ENCODE data around the gene SDK2.

The SDK2 gene

GRCh38 chr17:73468221-73468620, 176.0 kb downstream of the SDK2 start:
- DNase-seq (ENCODE audit: insufficient read length, low spot score) = no peak
- TF ChIP-seq POLR2AphosphoS5 (IDR thresholded peaks at IDR 0.05; ENCODE audit: low read depth, low read length) (no peak), POLR2A (IDR thresholded peaks at IDR 0.05; ENCODE audit: low read depth, low read length) (no peak), POU2F2 (IDR thresholded peaks at IDR 0.05; ENCODE audit: low read depth, low read length) (no peak), TAF1 (IDR thresholded peaks at IDR 0.05; ENCODE audit: low read depth, low read length) (no peak), SPI1 (IDR thresholded peaks at IDR 0.05; ENCODE audit: low read depth, low read length) (no peak), PAX5 (IDR thresholded peaks at IDR 0.05; ENCODE audit: insufficient read depth, low read length, severe bottlenecking) (no peak)
- FAIRE-seq = no peak

GRCh38 chr17:73467651-73468050, 176.6 kb downstream of the SDK2 start:
- DNase-seq (ENCODE audit: insufficient read length, low spot score) = no peak
- TF ChIP-seq POU2F2 (IDR thresholded peaks at IDR 0.05; ENCODE audit: low read depth, low read length) (no peak), POLR2A (IDR thresholded peaks at IDR 0.05; ENCODE audit: low read depth, low read length) (no peak), TAF1 (IDR thresholded peaks at IDR 0.05; ENCODE audit: low read depth, low read length) (no peak), SPI1 (IDR thresholded peaks at IDR 0.05; ENCODE audit: low read depth, low read length) (no peak), POLR2AphosphoS5 (IDR thresholded peaks at IDR 0.05; ENCODE audit: low read depth, low read length) (no peak), PAX5 (IDR thresholded peaks at IDR 0.05; ENCODE audit: insufficient read depth, low read length, severe bottlenecking) (no peak)
- FAIRE-seq = no peak

- DNase-seq (ENCODE audit: insufficient read length, low spot score) (no peak), FAIRE-seq (no peak)
- no peak for TF ChIP-seq POLR2AphosphoS5 (IDR thresholded peaks at IDR 0.05; ENCODE audit: low read depth, low read length)
- TF ChIP-seq SPI1 (IDR thresholded peaks at IDR 0.05; ENCODE audit: low read depth, low read length) = no peak
- TF ChIP-seq POU2F2 (IDR thresholded peaks at IDR 0.05; ENCODE audit: low read depth, low read length) = no peak
- TF ChIP-seq TAF1 (IDR thresholded peaks at IDR 0.05; ENCODE audit: low read depth, low read length) = no peak
- no peak for TF ChIP-seq PAX5 (IDR thresholded peaks at IDR 0.05; ENCODE audit: insufficient read depth, low read length, severe bottlenecking)
- TF ChIP-seq POLR2A (IDR thresholded peaks at IDR 0.05; ENCODE audit: low read depth, low read length) = no peak
Observed at GRCh38 chr17:73466704-73467433, 177.4 kb downstream of the SDK2 start.

- TF ChIP-seq TAF1 (IDR thresholded peaks at IDR 0.05; ENCODE audit: low read depth, low read length) = no peak
- TF ChIP-seq SPI1 (IDR thresholded peaks at IDR 0.05; ENCODE audit: low read depth, low read length) = no peak
- no peak for TF ChIP-seq PAX5 (IDR thresholded peaks at IDR 0.05; ENCODE audit: insufficient read depth, low read length, severe bottlenecking)
- no peak for TF ChIP-seq POU2F2 (IDR thresholded peaks at IDR 0.05; ENCODE audit: low read depth, low read length)
- DNase-seq (ENCODE audit: insufficient read length, low spot score) = no peak
- FAIRE-seq = no peak
Observed at GRCh38 chr17:73465953-73466230, 178.4 kb downstream of the SDK2 start.

- no peak for FAIRE-seq
- TF ChIP-seq TAF1 (IDR thresholded peaks at IDR 0.05; ENCODE audit: low read depth, low read length) = no peak
- no peak for TF ChIP-seq POLR2AphosphoS5 (IDR thresholded peaks at IDR 0.05; ENCODE audit: low read depth, low read length)
- no peak for TF ChIP-seq POLR2A (IDR thresholded peaks at IDR 0.05; ENCODE audit: low read depth, low read length)
- TF ChIP-seq POU2F2 (IDR thresholded peaks at IDR 0.05; ENCODE audit: low read depth, low read length) = no peak
- TF ChIP-seq SPI1 (IDR thresholded peaks at IDR 0.05; ENCODE audit: low read depth, low read length) = no peak
- TF ChIP-seq PAX5 (IDR thresholded peaks at IDR 0.05; ENCODE audit: insufficient read depth, low read length, severe bottlenecking) = no peak
- DNase-seq (ENCODE audit: insufficient read length, low spot score) = no peak
Observed at GRCh38 chr17:73465130-73465952, 178.9 kb downstream of the SDK2 start.

- FAIRE-seq = no peak
- TF ChIP-seq POLR2A (IDR thresholded peaks at IDR 0.05; ENCODE audit: low read depth, low read length) (no peak), POU2F2 (IDR thresholded peaks at IDR 0.05; ENCODE audit: low read depth, low read length) (no peak), TAF1 (IDR thresholded peaks at IDR 0.05; ENCODE audit: low read depth, low read length) (no peak), SPI1 (IDR thresholded peaks at IDR 0.05; ENCODE audit: low read depth, low read length) (no peak), POLR2AphosphoS5 (IDR thresholded peaks at IDR 0.05; ENCODE audit: low read depth, low read length) (no peak), PAX5 (IDR thresholded peaks at IDR 0.05; ENCODE audit: insufficient read depth, low read length, severe bottlenecking) (no peak)
- no peak for DNase-seq (ENCODE audit: insufficient read length, low spot score)
Observed at GRCh38 chr17:73464447-73464846, 179.8 kb downstream of the SDK2 start.

- FAIRE-seq = no peak
- DNase-seq (ENCODE audit: insufficient read length, low spot score) = no peak
- TF ChIP-seq SPI1 (IDR thresholded peaks at IDR 0.05; ENCODE audit: low read depth, low read length) = no peak
- no peak for TF ChIP-seq POLR2A (IDR thresholded peaks at IDR 0.05; ENCODE audit: low read depth, low read length)
- TF ChIP-seq POU2F2 (IDR thresholded peaks at IDR 0.05; ENCODE audit: low read depth, low read length) = no peak
Observed at GRCh38 chr17:73463821-73464220, 180.4 kb downstream of the SDK2 start.

- DNase-seq (ENCODE audit: insufficient read length, low spot score) (no peak), FAIRE-seq (no peak)
Observed at GRCh38 chr17:73462823-73463222, 181.4 kb downstream of the SDK2 start.

GRCh38 chr17:73459980-73460379, 184.3 kb downstream of the SDK2 start:
- no peak for FAIRE-seq
- TF ChIP-seq POLR2AphosphoS5 (IDR thresholded peaks at IDR 0.05; ENCODE audit: low read depth, low read length) (no peak), POLR2A (IDR thresholded peaks at IDR 0.05; ENCODE audit: low read depth, low read length) (no peak), TAF1 (IDR thresholded peaks at IDR 0.05; ENCODE audit: low read depth, low read length) (no peak), SPI1 (IDR thresholded peaks at IDR 0.05; ENCODE audit: low read depth, low read length) (no peak), POU2F2 (IDR thresholded peaks at IDR 0.05; ENCODE audit: low read depth, low read length) (no peak), PAX5 (IDR thresholded peaks at IDR 0.05; ENCODE audit: insufficient read depth, low read length, severe bottlenecking) (no peak)
- DNase-seq (ENCODE audit: insufficient read length, low spot score) = no peak

More at GRCh38 chr17:73462823-73463222, 181.4 kb downstream of the SDK2 start:
- TF ChIP-seq POU2F2 (IDR thresholded peaks at IDR 0.05; ENCODE audit: low read depth, low read length) (no peak), SPI1 (IDR thresholded peaks at IDR 0.05; ENCODE audit: low read depth, low read length) (no peak), POLR2A (IDR thresholded peaks at IDR 0.05; ENCODE audit: low read depth, low read length) (no peak), TAF1 (IDR thresholded peaks at IDR 0.05; ENCODE audit: low read depth, low read length) (no peak), POLR2AphosphoS5 (IDR thresholded peaks at IDR 0.05; ENCODE audit: low read depth, low read length) (no peak), PAX5 (IDR thresholded peaks at IDR 0.05; ENCODE audit: insufficient read depth, low read length, severe bottlenecking) (no peak)
